OCI-LY3 (cell line): ENCODE data around the gene AHRR.

ENCODE experiments used
- EZH2phosphoT487 ChIP-seq: fragments of 200-600 bp; shearing (Covaris generic); IDR thresholded peaks from 2 replicates; pipeline ENCODE4 v1.6.1; 2018; ENCODE audit warnings: antibody characterized with exemption, mixed run types, low read depth
- TF ChIP-seq, protein P1 (sequence below): fragments of 200-600, 300-600 bp; sonication (generic); IDR thresholded peaks from 2 replicates; pipeline ENCODE4 v1.5.1; 2014; ENCODE audit warnings: antibody characterized with exemption, low read length, low read depth

GRCh38 chr5:372556-372995, 51.1 kb downstream of the AHRR start:
- TF ChIP-seq, protein P1, sequence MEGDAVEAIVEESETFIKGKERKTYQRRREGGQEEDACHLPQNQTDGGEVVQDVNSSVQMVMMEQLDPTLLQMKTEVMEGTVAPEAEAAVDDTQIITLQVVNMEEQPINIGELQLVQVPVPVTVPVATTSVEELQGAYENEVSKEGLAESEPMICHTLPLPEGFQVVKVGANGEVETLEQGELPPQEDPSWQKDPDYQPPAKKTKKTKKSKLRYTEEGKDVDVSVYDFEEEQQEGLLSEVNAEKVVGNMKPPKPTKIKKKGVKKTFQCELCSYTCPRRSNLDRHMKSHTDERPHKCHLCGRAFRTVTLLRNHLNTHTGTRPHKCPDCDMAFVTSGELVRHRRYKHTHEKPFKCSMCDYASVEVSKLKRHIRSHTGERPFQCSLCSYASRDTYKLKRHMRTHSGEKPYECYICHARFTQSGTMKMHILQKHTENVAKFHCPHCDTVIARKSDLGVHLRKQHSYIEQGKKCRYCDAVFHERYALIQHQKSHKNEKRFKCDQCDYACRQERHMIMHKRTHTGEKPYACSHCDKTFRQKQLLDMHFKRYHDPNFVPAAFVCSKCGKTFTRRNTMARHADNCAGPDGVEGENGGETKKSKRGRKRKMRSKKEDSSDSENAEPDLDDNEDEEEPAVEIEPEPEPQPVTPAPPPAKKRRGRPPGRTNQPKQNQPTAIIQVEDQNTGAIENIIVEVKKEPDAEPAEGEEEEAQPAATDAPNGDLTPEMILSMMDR = no peak
- no peak for TF ChIP-seq EZH2phosphoT487
